ENCODE measurements around the gene TLL1.

DNA sequence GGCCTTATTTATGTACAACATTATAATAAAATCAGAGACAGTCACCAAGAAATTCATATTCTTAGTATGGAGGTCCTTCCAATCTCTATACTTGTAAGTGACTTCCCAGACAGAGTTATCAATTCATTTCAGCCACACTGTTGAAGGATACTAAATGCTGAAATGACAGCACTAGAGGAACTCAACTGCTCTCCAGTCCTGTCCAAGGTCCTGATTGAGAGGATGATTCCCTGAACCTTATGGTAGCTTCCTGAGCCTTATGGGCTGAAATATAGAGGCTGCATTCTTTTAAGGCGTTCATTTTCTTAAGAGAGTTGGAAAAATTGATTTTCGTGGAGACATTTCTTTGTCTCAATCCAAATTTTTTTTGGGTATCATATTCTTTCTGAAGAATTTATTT, 205.9 kb downstream of the TLL1 start:
- TF ChIP-seq POLR2AphosphoS5 (IDR thresholded peaks at IDR 0.05) (no peak), POLR2A (IDR thresholded peaks at IDR 0.05) (no peak), EP300 (IDR thresholded peaks at IDR 0.05) (no peak)
- TF ChIP-seq, protein P1, sequence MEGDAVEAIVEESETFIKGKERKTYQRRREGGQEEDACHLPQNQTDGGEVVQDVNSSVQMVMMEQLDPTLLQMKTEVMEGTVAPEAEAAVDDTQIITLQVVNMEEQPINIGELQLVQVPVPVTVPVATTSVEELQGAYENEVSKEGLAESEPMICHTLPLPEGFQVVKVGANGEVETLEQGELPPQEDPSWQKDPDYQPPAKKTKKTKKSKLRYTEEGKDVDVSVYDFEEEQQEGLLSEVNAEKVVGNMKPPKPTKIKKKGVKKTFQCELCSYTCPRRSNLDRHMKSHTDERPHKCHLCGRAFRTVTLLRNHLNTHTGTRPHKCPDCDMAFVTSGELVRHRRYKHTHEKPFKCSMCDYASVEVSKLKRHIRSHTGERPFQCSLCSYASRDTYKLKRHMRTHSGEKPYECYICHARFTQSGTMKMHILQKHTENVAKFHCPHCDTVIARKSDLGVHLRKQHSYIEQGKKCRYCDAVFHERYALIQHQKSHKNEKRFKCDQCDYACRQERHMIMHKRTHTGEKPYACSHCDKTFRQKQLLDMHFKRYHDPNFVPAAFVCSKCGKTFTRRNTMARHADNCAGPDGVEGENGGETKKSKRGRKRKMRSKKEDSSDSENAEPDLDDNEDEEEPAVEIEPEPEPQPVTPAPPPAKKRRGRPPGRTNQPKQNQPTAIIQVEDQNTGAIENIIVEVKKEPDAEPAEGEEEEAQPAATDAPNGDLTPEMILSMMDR (IDR thresholded peaks at IDR 0.05) = no peak
